Natural killer cell (primary cell): ENCODE results near the gene TMEM88. TPM values are rescaled to one million over a fixed set of nuclear protein-coding genes. Genes with fewer than 3 reads are reported as not detected.
"Not testable (repeated sequence)": the region's sequence is repeated elsewhere in the genome, so short reads cannot be mapped to it uniquely, and the experiment has no call there.

Source experiments
- ATAC-seq, 3 donors: fragments of 150-1000 bp in 2 of 3; fragments of 200-7000 bp in 1 of 3; cut with Tn5 transposase; 1 replicate in 1 of 3; 2 replicates in 2 of 3; pipeline ENCODE4 v1.10.0; 2021; ENCODE audit warnings: mild to moderate bottlenecking in 2 of 3, moderate library complexity in 2 of 3
- DNase-seq, 2 donors: peaks; one replicate each; pipeline versions ENCODE4 v3.0.0 to v3.0.0-alpha.2; 2013 to 2021; ENCODE audit warnings: mixed read lengths in 1 of 2
- H3K27ac ChIP-seq: one replicate; pipeline ENCODE4 v1.5.1; 2013; ENCODE audit warnings: mild to moderate bottlenecking, low read length
- H3K27me3 ChIP-seq: one replicate; pipeline ENCODE4 v1.6.1; 2013; ENCODE audit warnings: low read length; ENCODE audit not compliant: control insufficient read depth, insufficient read depth
- H3K36me3 ChIP-seq: one replicate; pipeline ENCODE4 v1.6.1; 2013; ENCODE audit warnings: low read length; ENCODE audit not compliant: control insufficient read depth, insufficient read depth
- H3K4me1 ChIP-seq: one replicate; pipeline ENCODE4 v1.6.1; 2013; ENCODE audit warnings: low read length; ENCODE audit not compliant: control insufficient read depth, insufficient read depth
- H3K4me3 ChIP-seq: one replicate; pipeline ENCODE4 v1.5.1; 2013; ENCODE audit warnings: low read length
- H3K9me3 ChIP-seq: one replicate; pipeline ENCODE4 v1.6.1; 2013; ENCODE audit warnings: low read length; ENCODE audit not compliant: control insufficient read depth, insufficient read depth
- H3K27ac Mint-ChIP-seq, 2 donors: one replicate each; pipeline ENCODE4 v1.8.0; 2022; ENCODE audit warnings: mild to moderate bottlenecking in 2 of 2, mixed read lengths in 2 of 2, moderate library complexity in 1 of 2
- H3K27me3 Mint-ChIP-seq, 2 donors: one replicate each; pipeline ENCODE4 v1.8.0; 2022; ENCODE audit warnings: low read depth in 2 of 2, mixed read lengths in 2 of 2
- H3K36me3 Mint-ChIP-seq: one replicate; pipeline ENCODE4 v1.8.0; 2022; ENCODE audit warnings: mixed read lengths
- H3K4me1 Mint-ChIP-seq, 2 donors: one replicate each; pipeline ENCODE4 v1.8.0; 2022; ENCODE audit warnings: mixed read lengths in 2 of 2
- H3K4me3 Mint-ChIP-seq: one replicate; pipeline ENCODE4 v1.8.0; 2022; ENCODE audit warnings: mild to moderate bottlenecking, moderate library complexity, mixed read lengths
- H3K9me3 Mint-ChIP-seq, 2 donors: one replicate each; pipeline ENCODE4 v1.8.0; 2022; ENCODE audit warnings: mixed read lengths in 2 of 2
- WGBS: methylation state at CpG from one replicate; pipeline ENCODE4 v1.1.7; 2013; ENCODE audit warnings: missing lambda C conversion rate; ENCODE audit not compliant: insufficient coverage; 5-methylcytosine and 5-hydroxymethylcytosine counted together
- intact Hi-C: fragments of 100-400 bp; cut with micrococcal nuclease; formaldehyde crosslinking; loops from one replicate; pipeline ENCODE4 v1.14.2; 2022
- total RNA-seq, 4 donors: library from RNA; stranded (reverse); fragments of 120-200 nt in 1 of 4; gene quantifications; one replicate each; pipeline versions ENCODE4 v1.2.3 to v1.2.4, GENCODE V29; 2013 to 2022
- TF ChIP-seq, protein P1 (sequence below): fragments of 200-600 bp; IDR thresholded peaks from one replicate; pipeline ENCODE4 v1.8.0; 2022; ENCODE audit warnings: antibody characterized with exemption

The TMEM88 gene
- total RNA-seq, 3 donors from 2014 or later (not counting 1 experiment from before 2014, with no cell fraction given): 12.7 to 45.5 (median 27.6) TPM

DNA sequence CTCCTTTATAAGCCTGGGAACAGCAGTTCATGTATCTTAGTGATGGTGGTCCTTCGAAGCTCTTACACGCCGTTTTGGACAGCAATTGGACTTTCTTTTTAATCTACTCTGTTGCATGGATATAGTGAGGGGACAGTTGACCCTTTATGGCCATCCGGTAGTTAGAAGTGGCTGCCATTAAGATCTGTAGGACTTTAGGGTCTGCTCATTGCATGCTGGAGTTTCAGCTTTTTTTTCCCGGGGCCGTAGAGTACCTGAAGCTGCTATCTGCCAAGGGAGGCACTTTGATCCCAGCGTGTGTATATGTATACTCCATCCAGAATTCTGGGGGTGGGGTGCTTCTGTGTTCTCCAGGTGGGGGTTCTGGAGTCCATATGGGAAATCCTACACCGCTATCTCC lies 4.2 kb downstream of the TMEM88 start:
- H3K36me3 Mint-ChIP-seq: no peaks in the 10 kb centered on the region
- H3K9me3 Mint-ChIP-seq: no peaks in the 10 kb centered on the region
- no peak overlapping the region for H3K27ac Mint-ChIP-seq
- peaks cover 27% of the 10 kb centered on the region for H3K4me1 ChIP-seq
- 94% methylated on average over 5 of the region's 8 CpGs for WGBS
- peaks cover 6 to 9% of the 10 kb centered on the region in 2 donors for H3K4me1 Mint-ChIP-seq
- H3K27me3 Mint-ChIP-seq: no peaks in the 10 kb centered on the region
- TF ChIP-seq, protein P1, sequence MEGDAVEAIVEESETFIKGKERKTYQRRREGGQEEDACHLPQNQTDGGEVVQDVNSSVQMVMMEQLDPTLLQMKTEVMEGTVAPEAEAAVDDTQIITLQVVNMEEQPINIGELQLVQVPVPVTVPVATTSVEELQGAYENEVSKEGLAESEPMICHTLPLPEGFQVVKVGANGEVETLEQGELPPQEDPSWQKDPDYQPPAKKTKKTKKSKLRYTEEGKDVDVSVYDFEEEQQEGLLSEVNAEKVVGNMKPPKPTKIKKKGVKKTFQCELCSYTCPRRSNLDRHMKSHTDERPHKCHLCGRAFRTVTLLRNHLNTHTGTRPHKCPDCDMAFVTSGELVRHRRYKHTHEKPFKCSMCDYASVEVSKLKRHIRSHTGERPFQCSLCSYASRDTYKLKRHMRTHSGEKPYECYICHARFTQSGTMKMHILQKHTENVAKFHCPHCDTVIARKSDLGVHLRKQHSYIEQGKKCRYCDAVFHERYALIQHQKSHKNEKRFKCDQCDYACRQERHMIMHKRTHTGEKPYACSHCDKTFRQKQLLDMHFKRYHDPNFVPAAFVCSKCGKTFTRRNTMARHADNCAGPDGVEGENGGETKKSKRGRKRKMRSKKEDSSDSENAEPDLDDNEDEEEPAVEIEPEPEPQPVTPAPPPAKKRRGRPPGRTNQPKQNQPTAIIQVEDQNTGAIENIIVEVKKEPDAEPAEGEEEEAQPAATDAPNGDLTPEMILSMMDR: no peak
- H3K4me3 ChIP-seq: no peak overlapping the region
- no peak for ATAC-seq
- H3K36me3 ChIP-seq: peaks cover 2% of the 10 kb centered on the region
- no peaks in the 10 kb centered on the region for H3K27me3 ChIP-seq
- H3K4me3 Mint-ChIP-seq: no peak overlapping the region
- DNase-seq: no peak
- H3K27ac ChIP-seq: no peak overlapping the region
- intact Hi-C loops: loop anchor here (5.0 to 10.0 kb wide), 2 partner anchors 114 to 172 kb away; partner anchors contain the start of genes TP53 and WRAP53
- no peaks in the 10 kb centered on the region for H3K9me3 ChIP-seq

DNA sequence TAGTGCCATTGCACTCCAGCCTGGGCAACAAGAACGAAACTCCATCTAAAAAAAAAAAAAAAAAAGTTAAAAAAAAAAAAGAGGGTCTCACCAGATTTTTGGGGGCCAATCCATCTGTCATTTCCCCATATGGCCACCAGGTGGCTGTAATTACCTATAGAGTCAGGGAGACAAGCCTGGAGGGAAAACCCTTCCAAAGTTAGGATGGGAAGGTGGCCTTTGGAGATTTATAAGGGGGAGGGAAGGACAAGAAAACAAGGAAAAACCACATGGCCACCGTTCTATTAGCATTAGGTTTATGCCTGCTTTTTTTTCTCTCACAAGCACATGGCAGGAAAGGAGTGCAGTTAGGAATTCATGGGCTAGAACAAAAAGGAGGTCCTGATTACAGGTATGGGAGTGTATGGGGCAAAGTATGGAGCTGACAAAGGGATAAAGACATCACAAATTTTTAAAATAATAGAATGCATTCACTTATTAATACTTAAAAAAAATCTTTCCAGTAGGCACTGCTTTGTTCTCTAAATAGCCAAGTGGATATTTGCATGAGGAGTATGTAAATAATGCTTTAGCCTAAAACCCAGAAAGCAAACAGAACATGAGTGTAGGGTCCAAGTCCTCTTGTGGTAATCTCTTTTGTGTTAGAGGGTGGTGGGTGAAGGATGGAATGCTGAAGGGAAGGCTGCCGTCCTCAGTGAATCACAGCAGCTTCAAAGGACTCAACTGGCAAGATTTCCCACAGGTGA lies 8.0 kb downstream of the TMEM88 start:
- Mint-ChIP-seq H3K36me3 (no peaks in the 10 kb centered on the region), H3K4me3 (no peak overlapping the region), H3K4me1 (peaks cover 20 to 23% of the 10 kb centered on the region in 2 donors), H3K27ac (no peak overlapping the region), H3K27me3 (no peaks in the 10 kb centered on the region), H3K9me3 (no peaks in the 10 kb centered on the region)
- no peak overlapping the region for H3K4me3 ChIP-seq
- TF ChIP-seq, protein P1: peak; percentile 84
- no peak overlapping the region for H3K27ac ChIP-seq
- intact Hi-C loops: loop anchor here (1.0 to 5.0 kb wide), 3 partner anchors 49 to 194 kb away; no protein-coding TSS in a partner anchor
- 55% methylated on average over 2 of the region's 3 CpGs for WGBS
- peaks cover 2% of the 10 kb centered on the region for H3K36me3 ChIP-seq
- H3K9me3 ChIP-seq: no peaks in the 10 kb centered on the region
- ATAC-seq: no peak
- peaks cover 18% of the 10 kb centered on the region for H3K4me1 ChIP-seq
- DNase-seq: peak; percentile 25 to 76
- H3K27me3 ChIP-seq: no peaks in the 10 kb centered on the region

DNA sequence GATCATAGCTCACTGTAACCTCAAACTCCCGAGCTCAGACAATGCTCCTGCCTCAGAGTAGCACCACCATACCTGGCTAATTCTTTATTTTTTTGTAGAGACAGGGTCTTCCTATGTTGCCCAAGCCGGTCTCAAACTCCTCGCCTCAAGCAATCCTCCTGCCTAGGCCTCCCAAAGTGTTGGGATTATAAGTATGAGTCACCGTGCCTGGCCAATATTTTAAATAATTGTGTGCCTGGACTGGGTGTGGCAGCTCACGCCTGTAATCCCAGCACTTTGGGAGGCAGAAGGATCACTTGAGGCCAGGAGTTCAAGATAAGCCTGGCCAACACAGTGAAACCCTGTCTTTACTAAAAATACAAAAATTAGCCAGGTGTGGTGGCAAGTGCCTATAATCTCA lies 9.5 kb downstream of the TMEM88 start:
- not testable (repeated sequence) for H3K27ac ChIP-seq, H3K27me3 Mint-ChIP-seq, ATAC-seq, H3K9me3 Mint-ChIP-seq, DNase-seq, H3K4me3 Mint-ChIP-seq, H3K27ac Mint-ChIP-seq, H3K27me3 ChIP-seq, H3K36me3 Mint-ChIP-seq, H3K36me3 ChIP-seq, H3K9me3 ChIP-seq, H3K4me3 ChIP-seq
- H3K4me1 ChIP-seq: peaks cover 14% of the 10 kb centered on the region
- WGBS: 78% methylated on average over 5 of the region's 5 CpGs
- intact Hi-C loops: loop anchor here (5.0 kb wide), 1 partner anchor 48 kb away; no protein-coding TSS in a partner anchor
- peaks cover 33 to 36% of the 10 kb centered on the region in 2 donors for H3K4me1 Mint-ChIP-seq

DNA sequence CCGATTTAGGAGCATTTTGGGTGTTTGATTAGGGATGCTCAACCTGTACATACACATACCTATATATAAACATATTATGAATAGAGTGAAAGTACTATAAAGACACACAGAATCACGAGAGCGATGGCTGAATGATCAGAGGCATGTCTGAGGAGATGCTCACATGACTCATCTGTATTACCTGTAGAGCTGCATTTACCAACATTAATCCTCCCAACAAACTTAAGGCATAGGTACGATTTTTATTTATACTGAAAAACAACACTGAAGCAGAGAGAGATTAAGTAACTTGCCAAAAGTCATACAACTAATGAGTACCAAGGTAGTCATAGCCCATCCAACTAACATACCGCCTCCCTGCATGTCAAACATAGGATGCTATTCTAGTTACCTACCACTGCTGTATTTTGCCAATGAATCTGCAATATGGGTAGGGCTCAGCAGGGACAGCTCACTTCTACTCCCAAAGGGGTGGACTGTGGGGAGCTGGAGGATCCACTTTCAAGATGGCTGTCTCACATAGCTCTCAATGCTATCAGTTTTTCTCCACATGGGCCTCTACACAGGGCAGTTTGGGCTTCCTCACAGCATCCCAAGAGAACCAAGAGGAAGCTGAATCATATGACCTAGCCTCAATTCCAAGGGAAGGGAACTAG lies 10.3 kb downstream of the TMEM88 start:
- DNase-seq (peak in 1 of 2 donors; percentile 6), ATAC-seq (no peak)
- H3K9me3 Mint-ChIP-seq: no peaks in the 10 kb centered on the region
- Histone ChIP-seq H3K4me3 (no peak overlapping the region), H3K27me3 (no peaks in the 10 kb centered on the region), H3K27ac (no peak overlapping the region), H3K4me1 (peaks cover 14% of the 10 kb centered on the region), H3K9me3 (no peaks in the 10 kb centered on the region), H3K36me3 (no peaks in the 10 kb centered on the region)
- no peaks in the 10 kb centered on the region for H3K36me3 Mint-ChIP-seq
- no peak overlapping the region for H3K27ac Mint-ChIP-seq
- no peaks in the 10 kb centered on the region for H3K27me3 Mint-ChIP-seq
- H3K4me3 Mint-ChIP-seq: no peak overlapping the region
- TF ChIP-seq, protein P1: no peak
- intact Hi-C loops: loop anchor here (5.0 kb wide), 1 partner anchor 47 kb away; no protein-coding TSS in a partner anchor
- H3K4me1 Mint-ChIP-seq: peaks cover 33 to 36% of the 10 kb centered on the region in 2 donors
- WGBS: 100% methylated on average over 2 of the region's 5 CpGs
